HepG2 (cell line): Measurements from ENCODE around the gene DYSF. TPM values are rescaled to one million over a fixed set of nuclear protein-coding genes. Genes with fewer than 3 reads are reported as not detected.

Experiments
- ATAC-seq: fragments of 200-7000 bp; cut with Tn5 transposase; 3 replicates; pipeline ENCODE4 v1.9.1; 2020; ENCODE audit warnings: mild to moderate bottlenecking, moderate library complexity
- BruUV-seq: library from RNA; stranded (reverse); fragments of 400-500 nt; replicated peaks from 2 replicates; lab custom pipeline; 2021; lab: Mats Ljungman, UMichigan
- CTCF ChIA-PET: fragments of 300-600 bp; formaldehyde crosslinking; extraction: SDS; loops from one replicate; lab custom pipeline; 2021; ENCODE audit warnings: low total read pairs, inconsistent platforms, low intra/inter-chr PET ratio; lab: Yijun Ruan, JAX
- POLR2A ChIA-PET: fragments of 350-600 bp; sonication (Branson Sonifier 250); formaldehyde crosslinking; loops from one replicate; lab custom pipeline; 2020; ENCODE audit warnings: antibody characterized with exemption, inconsistent platforms; lab: Yijun Ruan, JAX
- DNase-seq: peaks from one replicate; pipeline ENCODE4 v3.0.0-alpha.2; 2015; ENCODE audit warnings: low spot score
- FAIRE-seq: peaks from 3 replicates; lab custom pipeline; 2011; peaks lifted over from hg19 to GRCh38; lab: Jason Lieb, UNC
- H2AFZ ChIP-seq: one replicate; pipeline ENCODE4 v1.6.1; 2011; ENCODE audit warnings: low read length, inconsistent platforms
- H3K27ac ChIP-seq: fragments of 300-600 bp; 3 replicates; pipeline ENCODE4 v1.8.0; 2011; ENCODE audit warnings: mixed run types, mild to moderate bottlenecking, mixed read lengths, low read length, inconsistent platforms; ENCODE audit not compliant: insufficient read depth; ENCODE audit errors: extremely low read length
- H3K27me3 ChIP-seq, 2 experiments: fragments of 200-600 bp in 1 of 2; 2 replicates in 1 of 2; 3 replicates in 1 of 2; pipeline versions ENCODE4 v1.6.0 to v1.8.0; 2011; ENCODE audit warnings: low read length in 2 of 2, mild to moderate bottlenecking in 2 of 2, moderate library complexity in 2 of 2, inconsistent platforms in 1 of 2; ENCODE audit not compliant: insufficient read depth in 2 of 2, control insufficient read depth in 1 of 2
- H3K36me3 ChIP-seq, 2 experiments: fragments of 200-600 bp in 1 of 2; replicated peaks in 1 of 2; 2 replicates in 1 of 2; 3 replicates in 1 of 2; pipeline versions ENCODE4 v1.5.1 to v1.8.0; 2011; ENCODE audit warnings: low read length in 2 of 2, inconsistent platforms in 1 of 2; ENCODE audit not compliant: insufficient read depth in 2 of 2, control insufficient read depth in 1 of 2
- H3K4me1 ChIP-seq: 2 replicates; pipeline ENCODE4 v1.5.1; 2012; ENCODE audit warnings: low read length, inconsistent platforms; ENCODE audit not compliant: insufficient read depth
- H3K4me2 ChIP-seq: 2 replicates; pipeline ENCODE4 v1.6.0; 2011; ENCODE audit warnings: low read depth, low read length, inconsistent platforms
- H3K4me3 ChIP-seq, 3 experiments: fragments of 200-600 bp in 1 of 3; sonication (generic), shearing (Covaris generic) in 1 of 3; replicated peaks in 1 of 3; 2 replicates each; pipeline ENCODE4 v1.5.1; 2011 to 2016; ENCODE audit warnings: low read length in 3 of 3, inconsistent platforms in 2 of 3, low read depth in 2 of 3, mild to moderate bottlenecking in 2 of 3, control low read depth in 1 of 3, mixed read lengths in 1 of 3; ENCODE audit not compliant: insufficient read depth in 1 of 3
- H3K79me2 ChIP-seq: one replicate; pipeline ENCODE4 v1.6.1; 2011; ENCODE audit warnings: low read length, inconsistent platforms; ENCODE audit not compliant: insufficient read depth
- H3K9ac ChIP-seq: 2 replicates; pipeline ENCODE4 v1.6.0; 2011; ENCODE audit warnings: mild to moderate bottlenecking, low read depth, low read length, inconsistent platforms; ENCODE audit not compliant: insufficient read depth
- H3K9me3 ChIP-seq: 2 replicates; pipeline ENCODE4 v1.5.1; 2012; ENCODE audit warnings: mild to moderate bottlenecking, low read length
- H4K20me1 ChIP-seq: 2 replicates; pipeline ENCODE4 v1.6.0; 2011; ENCODE audit warnings: inconsistent platforms, mild to moderate bottlenecking, low read length, moderate library complexity; ENCODE audit not compliant: insufficient read depth
- BRF2 ChIP-seq: sonication (generic); formaldehyde crosslinking; IDR thresholded peaks from 2 replicates; pipeline ENCODE4 v1.8.1; 2022; ENCODE audit warnings: mild to moderate bottlenecking, missing genetic modification reagents
- KMT2A ChIP-seq: sonication (generic); formaldehyde crosslinking; IDR thresholded peaks from 2 replicates; pipeline ENCODE4 v1.4.0; 2020; ENCODE audit warnings: missing genetic modification reagents
- SKIL ChIP-seq: sonication (generic); formaldehyde crosslinking; IDR thresholded peaks from 2 replicates; pipeline ENCODE4 v1.8.0; 2022; ENCODE audit warnings: missing genetic modification reagents, mild to moderate bottlenecking, moderate library complexity, borderline replicate concordance
- ZNF556 ChIP-seq: sonication (generic); formaldehyde crosslinking; IDR thresholded peaks from 2 replicates; pipeline ENCODE4 v1.4.0; 2020; ENCODE audit warnings: mild to moderate bottlenecking, missing genetic modification reagents, borderline replicate concordance
- WGBS: methylation state at CpG from one replicate; pipeline ENCODE4 v1.1.6; 2017; ENCODE audit warnings: low lambda C conversion rate; 5-methylcytosine and 5-hydroxymethylcytosine counted together
- in situ Hi-C: cut with HindIII; loops from 2 replicates; pipeline ENCODE4 v1.10.0; 2017; ENCODE audit warnings: low pct_unique_long_range_greater_than_20kb; ENCODE audit not compliant: extremely low pct_ligation_motif_present
- intact Hi-C: fragments of 100-400 bp; cut with micrococcal nuclease; formaldehyde crosslinking; loops from one replicate; pipeline ENCODE4 v1.10.0; 2022; ENCODE audit not compliant: unreplicated experiment
- polyA plus RNA-seq, 8 experiments: library from polyadenylated mRNA; depleted of rRNA in 3 of 8; stranded (reverse) in 7 of 8; unstranded in 1 of 8; fragments of >200 nt; fragmentation: Illumina TruSeq in 4 of 8; extraction: Trizol in 4 of 8; gene quantifications; 2 replicates each; pipeline versions ENCODE4 v1.2.1 to v1.2.3, GENCODE V29; 2011 to 2016; ENCODE audit warnings: low read depth in 4 of 8, missing spikeins in 1 of 8, mixed read lengths in 1 of 8; ENCODE audit not compliant: insufficient read depth in 1 of 8
- total RNA-seq, 5 experiments: library from RNA; depleted of rRNA; stranded (reverse); fragments of >200 nt; fragmentation: Illumina TruSeq; extraction: Trizol; gene quantifications; 2 replicates each; pipeline ENCODE4 v1.2.3, GENCODE V29; 2016; ENCODE audit warnings: low read depth in 1 of 5

DYSF gene
- total and polyA plus RNA-seq, 2 of the 13 experiments (the other 11 are each of a cell fraction or from before 2014, with no cell fraction given): 0.15 to 2.4 TPM

DNA sequence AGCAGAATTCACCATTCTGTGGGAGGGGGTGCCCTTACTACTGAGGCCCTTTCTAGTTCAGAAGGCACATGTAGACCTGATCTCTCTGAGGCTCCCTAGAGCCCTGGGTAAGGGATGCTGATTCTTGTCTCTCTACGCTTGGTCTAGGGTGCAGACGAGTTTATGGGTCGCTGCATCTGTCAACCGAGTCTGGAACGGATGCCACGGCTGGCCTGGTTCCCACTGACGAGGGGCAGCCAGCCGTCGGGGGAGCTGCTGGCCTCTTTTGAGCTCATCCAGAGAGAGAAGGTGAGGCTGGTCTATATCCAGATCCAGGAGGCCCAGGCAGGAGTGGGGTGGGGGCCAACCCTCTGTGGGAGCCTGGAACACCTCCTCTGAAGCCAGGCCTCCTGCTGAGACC is 147.2 kb downstream of the DYSF start (continued):
- no peak for TF ChIP-seq BRF2

- in situ Hi-C loops: no loop called here
- no peak for ATAC-seq
- 48% methylated on average over 11 of the region's 11 CpGs for WGBS
- CTCF ChIA-PET: no interaction called here
- H3K4me2 ChIP-seq: no peak overlapping the region
- no peaks in the 10 kb centered on the region for H3K9me3 ChIP-seq
- POLR2A ChIA-PET: no interaction called here
- peaks cover 4% of the 10 kb centered on the region; the same call in 1 of the 2 replicates for H3K4me1 ChIP-seq
- H3K9ac ChIP-seq: no peak overlapping the region
- no peak for FAIRE-seq
- DNase-seq: no peak
- H3K36me3 ChIP-seq: no peaks in the 10 kb centered on the region
- H4K20me1 ChIP-seq: no peaks in the 10 kb centered on the region
- peaks cover 4 to 5% of the 10 kb centered on the region in 2 experiments; a peak in 1 of 5 replicates for H3K27me3 ChIP-seq
- no TSS peak for BruUV-seq
- no peak overlapping the region for H3K27ac ChIP-seq
- no peak overlapping the region for H3K4me3 ChIP-seq
- TF ChIP-seq ZNF556 (no peak), SKIL (CRISPR knock-in tag) (no peak), KMT2A (CRISPR knock-in tag) (no peak)
- TF ChIP-seq, all 625 proteins: peak for 0
- Histone ChIP-seq H2AFZ (no peak overlapping the region), H3K79me2 (no peaks in the 10 kb centered on the region)
- intact Hi-C loops: no loop called here
These were observed 148.1 kb downstream of the DYSF start for GRCh38 chr2:71601136-71602114.
